MCF 10A (cell line): ENCODE data around the gene TMSB10. TPM values are rescaled to one million over a fixed set of nuclear protein-coding genes. Genes with fewer than 3 reads are reported as not detected.

Experiments used
- BruUV-seq: library from RNA; stranded (reverse); fragments of 400-500 nt; replicated peaks from 2 replicates; lab custom pipeline; 2021; lab: Mats Ljungman, UMichigan
- CTCF ChIA-PET: fragments of 300-600 bp; sonication (Branson Sonifier 250); formaldehyde crosslinking; extraction: SDS; loops from one replicate; lab custom pipeline; 2021; ENCODE audit warnings: antibody characterized with exemption, inconsistent platforms; lab: Yijun Ruan, JAX
- POLR2A ChIA-PET: fragments of 300-600, 350-650 bp; sonication (Branson Sonifier 250); formaldehyde crosslinking; extraction: SDS; loops from one replicate; lab custom pipeline; 2020; ENCODE audit warnings: antibody characterized with exemption, inconsistent platforms; lab: Yijun Ruan, JAX
- DNase-seq: peaks from one replicate; pipeline ENCODE4 v3.0.0-alpha.2; 2018; ENCODE audit not compliant: unreplicated experiment
- H3K27ac Mint-ChIP-seq: one replicate; pipeline ENCODE4 v1.8.0; 2022; ENCODE audit warnings: mild to moderate bottlenecking, low read depth, mixed read lengths; ENCODE audit not compliant: unreplicated experiment
- H3K27me3 Mint-ChIP-seq: one replicate; pipeline ENCODE4 v1.8.0; 2022; ENCODE audit warnings: mixed read lengths; ENCODE audit not compliant: insufficient read depth, unreplicated experiment
- H3K36me3 Mint-ChIP-seq: one replicate; pipeline ENCODE4 v1.8.0; 2022; ENCODE audit warnings: mild to moderate bottlenecking, moderate library complexity, mixed read lengths; ENCODE audit not compliant: insufficient read depth, unreplicated experiment
- H3K4me1 Mint-ChIP-seq: one replicate; pipeline ENCODE4 v1.8.0; 2022; ENCODE audit warnings: mixed read lengths; ENCODE audit not compliant: insufficient read depth, unreplicated experiment
- H3K4me3 Mint-ChIP-seq: one replicate; pipeline ENCODE4 v1.8.0; 2022; ENCODE audit warnings: mild to moderate bottlenecking, moderate library complexity, mixed read lengths; ENCODE audit not compliant: unreplicated experiment
- H3K9me3 Mint-ChIP-seq: one replicate; pipeline ENCODE4 v1.8.0; 2022; ENCODE audit warnings: mixed read lengths; ENCODE audit not compliant: unreplicated experiment
- CTCF ChIP-seq: fragments of 200-600 bp; IDR thresholded peaks from one replicate; pipeline ENCODE4 v1.8.0; 2022; ENCODE audit warnings: antibody characterized with exemption, mild to moderate bottlenecking; ENCODE audit not compliant: unreplicated experiment
- intact Hi-C: fragments of 100-400 bp; cut with micrococcal nuclease; formaldehyde crosslinking; loops from 2 replicates; pipeline ENCODE4 v1.14.1; 2022
- total RNA-seq: library from RNA; stranded (reverse); gene quantifications from 2 replicates; pipeline ENCODE4 v1.2.3, GENCODE V29; 2022

Gene TMSB10
- total RNA-seq, 1 experiment from 2014 or later = 3,349 TPM

- Mint-ChIP-seq H3K27ac (peak overlapping the region; percentile 28), H3K4me3 (peak overlapping the region; percentile 71)
- TF ChIP-seq CTCF = no peak
These were observed 19.9 kb downstream of the TMSB10 start for GRCh38 chr2:84925336-84925723.

GRCh38 chr2:84925724-84926376 lies 20.4 kb downstream of the TMSB10 start:
- H3K36me3 Mint-ChIP-seq = no peaks in the 10 kb centered on the region
- H3K27me3 Mint-ChIP-seq = no peaks in the 10 kb centered on the region
- peak overlapping the region; percentile 28 for H3K27ac Mint-ChIP-seq
- ChIA-PET POLR2A (interaction anchor here (0.6 to 3.2 kb wide), 25 partner anchors 9 to 466 kb away, joined by 3 to 79 read pairs (median 6); partner anchors contain the start of genes KCMF1, SUCLG1, TGOLN2 and TMSB10), CTCF (interaction anchor here (0.5 to 2.5 kb wide), 70 partner anchors 9 to 1216 kb away, joined by 3 to 64 read pairs (median 4); partner anchors contain the start of genes SUCLG1, TMSB10 and TRABD2A)
- TF ChIP-seq CTCF = peak; percentile 96
- intact Hi-C loops = loop anchor here (1.0 to 2.0 kb wide), 6 partner anchors 19 to 359 kb away; partner anchors contain the start of gene KCMF1
- H3K4me3 Mint-ChIP-seq = peak overlapping the region; percentile 71
- BruUV-seq = TSS peak; percentile 33
- H3K9me3 Mint-ChIP-seq = no peaks in the 10 kb centered on the region
- peaks cover 32% of the 10 kb centered on the region for H3K4me1 Mint-ChIP-seq
- peak; percentile 97 for DNase-seq

More at GRCh38 chr2:84925336-84925723, 19.9 kb downstream of the TMSB10 start:
- no peaks in the 10 kb centered on the region for H3K9me3 Mint-ChIP-seq
- peak; percentile 83 for DNase-seq
- no peaks in the 10 kb centered on the region for H3K27me3 Mint-ChIP-seq
- no peaks in the 10 kb centered on the region for H3K36me3 Mint-ChIP-seq
- POLR2A ChIA-PET = interaction anchor here (0.7 to 3.2 kb wide), 20 partner anchors 8 to 466 kb away, joined by 3 to 79 read pairs (median 6); partner anchors contain the start of genes KCMF1, SUCLG1, TMSB10 and TRABD2A
- BruUV-seq = no TSS peak
- CTCF ChIA-PET = interaction anchor here (0.6 to 2.5 kb wide), 57 partner anchors 9 to 1216 kb away, joined by 3 to 64 read pairs (median 6); partner anchors contain the start of genes SUCLG1, TMSB10 and TRABD2A
- H3K4me1 Mint-ChIP-seq = peaks cover 36% of the 10 kb centered on the region
- intact Hi-C loops = loop anchor here (1.0 kb wide), 3 partner anchors 18 to 43 kb away; no protein-coding TSS in a partner anchor

GRCh38 chr2:84927275-84927627 lies 21.8 kb downstream of the TMSB10 start:
- no peak for DNase-seq
- Mint-ChIP-seq H3K27me3 (no peaks in the 10 kb centered on the region), H3K4me3 (peak overlapping the region; percentile 71), H3K9me3 (no peaks in the 10 kb centered on the region), H3K4me1 (peaks cover 32% of the 10 kb centered on the region), H3K27ac (peak overlapping the region; percentile 84), H3K36me3 (no peaks in the 10 kb centered on the region)
- ChIA-PET POLR2A (interaction anchor here (2.1 to 3.2 kb wide), 3 partner anchors 19 to 88 kb away, joined by 15 to 79 read pairs (median 19); partner anchors contain the start of gene TMSB10), CTCF (interaction anchor here (0.9 to 2.4 kb wide), 8 partner anchors 14 to 436 kb away, joined by 3 to 64 read pairs (median 7); no protein-coding TSS in a partner anchor)
- intact Hi-C loops = loop anchor here (1.0 to 2.0 kb wide), 3 partner anchors 44 to 432 kb away; partner anchors contain the start of gene KCMF1
- BruUV-seq = no TSS peak
- no peak for TF ChIP-seq CTCF

- POLR2A ChIA-PET = interaction anchor here (1.4 to 2.2 kb wide), 3 partner anchors 14 to 27 kb away, joined by 5 to 12 read pairs (median 7); no protein-coding TSS in a partner anchor
- Mint-ChIP-seq H3K4me3 (no peak overlapping the region), H3K27me3 (no peaks in the 10 kb centered on the region), H3K27ac (peak overlapping the region; percentile 24), H3K4me1 (peaks cover 11% of the 10 kb centered on the region), H3K9me3 (no peaks in the 10 kb centered on the region), H3K36me3 (no peaks in the 10 kb centered on the region)
- DNase-seq = no peak
- BruUV-seq = no TSS peak
- CTCF ChIA-PET = interaction anchor here (1.1 to 1.6 kb wide), 2 partner anchors 8 to 405 kb away, joined by 3 to 4 read pairs; no protein-coding TSS in a partner anchor
- intact Hi-C loops = no loop called here
- no peak for TF ChIP-seq CTCF
These were observed 25.9 kb downstream of the TMSB10 start for GRCh38 chr2:84931384-84931821.
